ENCODE results near the gene KIAA0825.

GRCh38 chr5:94388773-94389514 is 229.5 kb downstream of the KIAA0825 start:
- no peak for TF ChIP-seq POLR2A (IDR thresholded peaks at IDR 0.05)
- no peak for TF ChIP-seq CTCF (IDR thresholded peaks at IDR 0.05)

Measured in testis (tissue), 2 donors.